Duodenal mucosa (tissue), 2 donors: ENCODE data around the gene GPR146.

Experiments
- H3K27ac ChIP-seq: one replicate; pipeline ENCODE4 v1.7.0; 2013; ENCODE audit warnings: low read depth, low read length
- H3K27me3 ChIP-seq, 2 donors: one replicate each; pipeline ENCODE4 v1.7.0; 2013; ENCODE audit warnings: low read length in 2 of 2, control low read depth in 1 of 2; ENCODE audit not compliant: insufficient read depth in 2 of 2, control insufficient read depth in 1 of 2
- H3K36me3 ChIP-seq, 2 donors: one replicate each; pipeline ENCODE4 v1.7.0; 2013; ENCODE audit warnings: low read length in 2 of 2, control low read depth in 1 of 2; ENCODE audit not compliant: insufficient read depth in 2 of 2, control insufficient read depth in 1 of 2
- H3K4me1 ChIP-seq, 2 donors: one replicate each; pipeline ENCODE4 v1.7.0; 2013; ENCODE audit warnings: low read length in 2 of 2, control low read depth in 1 of 2; ENCODE audit not compliant: insufficient read depth in 2 of 2, control insufficient read depth in 1 of 2
- H3K4me3 ChIP-seq, 2 donors: one replicate each; pipeline ENCODE4 v1.7.0; 2013; ENCODE audit warnings: low read length in 2 of 2, low read depth in 1 of 2
- H3K9ac ChIP-seq, 2 donors: one replicate each; pipeline ENCODE4 v1.7.0; 2013; ENCODE audit warnings: low read length in 2 of 2, low read depth in 1 of 2
- H3K9me3 ChIP-seq, 2 donors: one replicate each; pipeline ENCODE4 v1.7.0; 2013; ENCODE audit warnings: low read length in 2 of 2, control low read depth in 1 of 2; ENCODE audit not compliant: control insufficient read depth in 1 of 2

GPR146 gene

DNA sequence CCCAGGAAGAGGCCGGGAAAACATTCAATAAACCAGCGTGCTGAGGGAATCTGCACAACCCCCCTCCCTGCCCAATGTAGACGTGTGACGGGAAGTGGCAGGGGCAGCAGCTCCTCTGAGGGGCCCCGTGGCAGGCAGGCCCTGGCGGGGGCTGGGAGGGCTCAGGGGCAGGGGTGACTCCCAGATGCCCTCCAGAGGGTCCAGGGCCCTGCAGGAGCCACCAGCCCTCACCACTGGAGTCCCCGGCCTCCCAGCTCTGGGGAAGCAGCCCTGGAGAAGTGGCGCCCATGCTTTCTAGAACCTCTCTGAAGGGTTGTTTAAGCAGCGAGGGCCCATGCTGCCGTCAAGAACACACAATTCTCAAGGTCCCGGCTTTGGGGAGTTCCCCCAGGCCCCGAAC lies 35.2 kb downstream of the GPR146 start:
- no peak overlapping the region for H3K4me3 ChIP-seq
- peaks cover 0 to 8% of the 10 kb centered on the region in 2 donors for H3K4me1 ChIP-seq
- no peaks in the 10 kb centered on the region for H3K27me3 ChIP-seq
- H3K9ac ChIP-seq = no peak overlapping the region
- H3K27ac ChIP-seq = no peak overlapping the region
- no peaks in the 10 kb centered on the region for H3K9me3 ChIP-seq
- H3K36me3 ChIP-seq = no peaks in the 10 kb centered on the region

DNA sequence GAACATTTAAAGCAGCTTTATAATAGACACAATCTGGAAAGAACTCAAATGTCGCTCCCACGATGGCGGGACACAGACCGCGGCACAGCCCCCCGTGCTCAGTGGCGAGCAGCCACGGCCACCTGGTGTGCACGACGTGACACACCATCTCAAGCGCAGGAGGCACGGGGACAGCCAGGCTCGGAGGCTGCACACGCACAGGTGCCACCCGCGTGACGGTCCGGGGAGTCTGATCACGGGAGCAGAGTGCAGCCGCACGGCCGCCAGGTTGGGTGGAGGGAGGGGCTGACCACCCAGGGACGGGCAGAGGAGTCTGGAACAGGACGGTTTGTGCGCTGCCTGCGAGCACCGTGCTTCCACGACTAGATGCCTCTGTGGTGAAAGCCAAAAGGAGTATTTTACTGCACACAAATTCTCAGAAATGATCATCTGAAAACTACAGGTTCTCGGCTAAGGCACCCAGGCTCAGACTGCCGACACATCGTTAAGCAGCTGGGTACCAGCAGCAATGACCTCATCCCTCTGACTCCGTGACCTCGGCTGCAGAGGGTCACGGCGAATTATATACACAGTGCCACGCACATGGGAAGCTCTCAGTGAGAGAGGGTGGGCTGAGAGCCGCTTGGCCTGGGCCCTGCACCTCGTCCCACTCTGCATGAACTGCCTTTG lies 36.0 kb downstream of the GPR146 start:
- Histone ChIP-seq H3K27ac (no peak overlapping the region), H3K9ac (no peak overlapping the region), H3K4me1 (peaks cover 0 to 8% of the 10 kb centered on the region in 2 donors), H3K9me3 (no peaks in the 10 kb centered on the region), H3K27me3 (no peaks in the 10 kb centered on the region), H3K4me3 (no peak overlapping the region), H3K36me3 (no peaks in the 10 kb centered on the region)

GRCh38 chr7:1080921-1081255 lies 36.5 kb downstream of the GPR146 start:
- no peak overlapping the region for H3K4me3 ChIP-seq
- H3K9me3 ChIP-seq = no peaks in the 10 kb centered on the region
- H3K4me1 ChIP-seq = peaks cover 0 to 8% of the 10 kb centered on the region in 2 donors
- H3K36me3 ChIP-seq = no peaks in the 10 kb centered on the region
- no peaks in the 10 kb centered on the region for H3K27me3 ChIP-seq
- no peak overlapping the region for H3K27ac ChIP-seq
- H3K9ac ChIP-seq = no peak overlapping the region

DNA sequence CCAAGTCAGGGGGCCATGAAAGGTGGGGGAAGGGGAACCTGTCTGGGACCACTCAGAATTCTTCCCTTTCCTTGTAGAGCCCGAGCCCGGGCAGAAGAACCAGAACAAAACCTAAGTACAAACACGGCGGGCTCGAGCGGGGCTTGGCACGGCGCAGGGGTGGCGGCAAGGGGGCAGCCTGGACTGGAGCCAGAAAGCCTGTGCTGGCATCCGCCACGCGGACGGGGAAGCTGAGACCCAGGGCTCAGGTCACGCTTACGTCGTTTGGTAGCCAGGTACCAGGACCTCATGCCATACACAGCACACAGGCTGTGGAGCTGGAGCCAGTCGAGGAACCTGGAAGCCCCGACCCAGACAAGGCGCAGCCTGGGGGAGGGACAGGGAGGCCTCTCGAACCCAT lies 37.0 kb downstream of the GPR146 start:
- Histone ChIP-seq H3K9me3 (no peaks in the 10 kb centered on the region), H3K36me3 (no peaks in the 10 kb centered on the region), H3K4me1 (peaks cover 1 to 8% of the 10 kb centered on the region in 2 donors), H3K27ac (no peak overlapping the region), H3K9ac (no peak overlapping the region), H3K27me3 (no peaks in the 10 kb centered on the region), H3K4me3 (no peak overlapping the region)

- Histone ChIP-seq H3K4me3 (no peak overlapping the region), H3K9ac (no peak overlapping the region), H3K9me3 (no peaks in the 10 kb centered on the region), H3K27ac (no peak overlapping the region), H3K36me3 (no peaks in the 10 kb centered on the region), H3K27me3 (no peaks in the 10 kb centered on the region), H3K4me1 (peaks cover 5 to 10% of the 10 kb centered on the region in 2 donors)
These were observed 37.6 kb downstream of the GPR146 start for GRCh38 chr7:1081931-1082401.

- H3K27ac ChIP-seq = no peak overlapping the region
- no peaks in the 10 kb centered on the region for H3K27me3 ChIP-seq
- no peaks in the 10 kb centered on the region for H3K9me3 ChIP-seq
- peaks cover 13 to 22% of the 10 kb centered on the region in 2 donors for H3K4me1 ChIP-seq
- H3K4me3 ChIP-seq = no peak overlapping the region
- H3K36me3 ChIP-seq = no peaks in the 10 kb centered on the region
- H3K9ac ChIP-seq = no peak overlapping the region
These were observed 39.6 kb downstream of the GPR146 start for GRCh38 chr7:1083729-1084657.

GRCh38 chr7:1085266-1085665 lies 40.9 kb downstream of the GPR146 start:
- no peaks in the 10 kb centered on the region for H3K36me3 ChIP-seq
- H3K9me3 ChIP-seq = no peaks in the 10 kb centered on the region
- no peaks in the 10 kb centered on the region for H3K27me3 ChIP-seq
- H3K9ac ChIP-seq = no peak overlapping the region
- no peak overlapping the region for H3K27ac ChIP-seq
- H3K4me1 ChIP-seq = peaks cover 13 to 22% of the 10 kb centered on the region in 2 donors
- no peak overlapping the region for H3K4me3 ChIP-seq

GRCh38 chr7:1085910-1086421 lies 41.6 kb downstream of the GPR146 start:
- Histone ChIP-seq H3K36me3 (no peaks in the 10 kb centered on the region), H3K9me3 (no peaks in the 10 kb centered on the region), H3K4me3 (no peak overlapping the region), H3K27ac (no peak overlapping the region), H3K27me3 (no peaks in the 10 kb centered on the region), H3K9ac (no peak overlapping the region), H3K4me1 (peaks cover 13 to 22% of the 10 kb centered on the region in 2 donors)

DNA sequence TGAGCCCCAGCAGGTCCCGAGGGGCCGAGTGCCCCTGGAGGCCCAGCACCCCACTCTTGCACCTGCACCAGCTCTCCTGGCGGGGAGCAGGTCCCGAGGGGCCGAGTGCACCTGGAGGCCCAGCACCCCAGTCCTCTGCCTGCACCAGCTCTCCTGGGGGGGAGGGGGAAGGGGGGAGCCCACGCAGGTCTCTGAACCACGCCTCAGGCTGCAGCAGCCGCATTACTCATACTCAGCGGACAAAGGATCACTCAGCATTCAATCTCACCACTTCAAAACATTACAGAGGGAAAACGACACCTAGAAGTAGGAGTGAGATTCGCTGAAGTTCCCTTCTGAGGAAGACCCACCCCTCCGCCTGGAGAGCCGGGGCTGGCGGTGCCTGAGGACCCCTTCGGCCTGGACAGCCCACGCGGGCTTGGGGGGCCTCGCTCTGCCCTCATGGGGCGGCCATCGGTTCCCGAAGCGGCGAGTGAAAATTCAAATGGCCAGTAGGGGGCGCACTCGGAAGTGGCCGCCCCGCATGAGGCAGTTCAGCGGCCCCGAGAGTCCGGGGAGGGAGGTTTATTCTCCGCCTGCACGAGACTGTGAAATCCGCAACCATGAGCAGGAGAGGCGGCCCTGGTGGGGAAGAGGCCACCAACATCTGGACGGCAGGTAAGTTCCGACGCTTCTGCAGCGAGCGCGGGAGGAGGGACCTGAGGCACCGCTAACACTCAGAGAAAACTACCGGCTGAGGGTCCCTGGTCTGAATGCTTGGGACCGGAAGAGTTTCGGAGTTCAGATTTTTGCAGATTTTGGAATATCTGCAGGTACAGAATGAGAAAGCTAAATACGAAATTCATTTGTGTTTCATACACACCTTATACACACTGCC lies 42.5 kb downstream of the GPR146 start:
- Histone ChIP-seq H3K27me3 (no peaks in the 10 kb centered on the region), H3K9me3 (no peaks in the 10 kb centered on the region), H3K9ac (peak overlapping the region; percentile 26 to 57), H3K4me3 (peak overlapping the region; percentile 67 to 70), H3K27ac (no peak overlapping the region), H3K4me1 (peaks cover 13 to 22% of the 10 kb centered on the region in 2 donors), H3K36me3 (peaks cover 0 to under 1% of the 10 kb centered on the region in 2 donors)
